ENCODE data around the gene ACAP1.

DNA sequence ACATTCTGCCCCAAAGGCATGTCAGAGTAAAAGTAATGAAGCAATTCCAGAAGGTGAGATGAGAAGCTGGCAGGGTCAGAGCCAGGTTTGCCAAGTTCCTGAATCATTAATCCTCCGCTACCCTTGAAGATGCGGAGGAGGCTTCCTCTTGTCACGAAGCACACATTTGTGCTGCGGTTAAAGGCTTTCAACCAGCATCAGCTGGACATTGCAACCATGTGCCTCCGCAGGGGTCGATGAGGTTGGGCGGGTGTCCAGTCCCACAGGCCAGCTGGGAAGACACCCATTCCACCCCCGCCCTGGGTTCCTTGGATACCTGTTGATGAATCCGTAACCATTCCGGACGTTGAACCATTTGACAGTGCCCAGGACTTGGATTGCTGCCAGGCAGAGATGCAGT lies 43.2 kb upstream of the ACAP1 start:
- TF ChIP-seq EZH2 (IDR thresholded peaks at IDR 0.05; ENCODE audit: borderline replicate concordance), result no peak
- TF ChIP-seq, protein P1, sequence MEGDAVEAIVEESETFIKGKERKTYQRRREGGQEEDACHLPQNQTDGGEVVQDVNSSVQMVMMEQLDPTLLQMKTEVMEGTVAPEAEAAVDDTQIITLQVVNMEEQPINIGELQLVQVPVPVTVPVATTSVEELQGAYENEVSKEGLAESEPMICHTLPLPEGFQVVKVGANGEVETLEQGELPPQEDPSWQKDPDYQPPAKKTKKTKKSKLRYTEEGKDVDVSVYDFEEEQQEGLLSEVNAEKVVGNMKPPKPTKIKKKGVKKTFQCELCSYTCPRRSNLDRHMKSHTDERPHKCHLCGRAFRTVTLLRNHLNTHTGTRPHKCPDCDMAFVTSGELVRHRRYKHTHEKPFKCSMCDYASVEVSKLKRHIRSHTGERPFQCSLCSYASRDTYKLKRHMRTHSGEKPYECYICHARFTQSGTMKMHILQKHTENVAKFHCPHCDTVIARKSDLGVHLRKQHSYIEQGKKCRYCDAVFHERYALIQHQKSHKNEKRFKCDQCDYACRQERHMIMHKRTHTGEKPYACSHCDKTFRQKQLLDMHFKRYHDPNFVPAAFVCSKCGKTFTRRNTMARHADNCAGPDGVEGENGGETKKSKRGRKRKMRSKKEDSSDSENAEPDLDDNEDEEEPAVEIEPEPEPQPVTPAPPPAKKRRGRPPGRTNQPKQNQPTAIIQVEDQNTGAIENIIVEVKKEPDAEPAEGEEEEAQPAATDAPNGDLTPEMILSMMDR (IDR thresholded peaks at IDR 0.05; ENCODE audit: poor library complexity), result no peak
